Stimulated activated naive CD8-positive, alpha-beta T cell treated with anti-CD3 and anti-CD28 coated beads, Interleukin-15, Interleukin-2, amounts not matched to agents 100 U/mL and 50 U/mL, for 24 hours (primary cell): Measurements from ENCODE around the gene SLC10A6.
"Not testable (repeated sequence)": the region's sequence is repeated elsewhere in the genome, so short reads cannot be mapped to it uniquely, and the experiment has no call there.

Source experiments
- ATAC-seq: fragments of 150-1000 bp; cut with Tn5 transposase; one replicate; pipeline ENCODE4 v1.10.0; 2021
- DNase-seq: peaks from one replicate; pipeline ENCODE4 v3.0.0; 2021

Gene SLC10A6, protein sequence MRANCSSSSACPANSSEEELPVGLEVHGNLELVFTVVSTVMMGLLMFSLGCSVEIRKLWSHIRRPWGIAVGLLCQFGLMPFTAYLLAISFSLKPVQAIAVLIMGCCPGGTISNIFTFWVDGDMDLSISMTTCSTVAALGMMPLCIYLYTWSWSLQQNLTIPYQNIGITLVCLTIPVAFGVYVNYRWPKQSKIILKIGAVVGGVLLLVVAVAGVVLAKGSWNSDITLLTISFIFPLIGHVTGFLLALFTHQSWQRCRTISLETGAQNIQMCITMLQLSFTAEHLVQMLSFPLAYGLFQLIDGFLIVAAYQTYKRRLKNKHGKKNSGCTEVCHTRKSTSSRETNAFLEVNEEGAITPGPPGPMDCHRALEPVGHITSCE

DNA sequence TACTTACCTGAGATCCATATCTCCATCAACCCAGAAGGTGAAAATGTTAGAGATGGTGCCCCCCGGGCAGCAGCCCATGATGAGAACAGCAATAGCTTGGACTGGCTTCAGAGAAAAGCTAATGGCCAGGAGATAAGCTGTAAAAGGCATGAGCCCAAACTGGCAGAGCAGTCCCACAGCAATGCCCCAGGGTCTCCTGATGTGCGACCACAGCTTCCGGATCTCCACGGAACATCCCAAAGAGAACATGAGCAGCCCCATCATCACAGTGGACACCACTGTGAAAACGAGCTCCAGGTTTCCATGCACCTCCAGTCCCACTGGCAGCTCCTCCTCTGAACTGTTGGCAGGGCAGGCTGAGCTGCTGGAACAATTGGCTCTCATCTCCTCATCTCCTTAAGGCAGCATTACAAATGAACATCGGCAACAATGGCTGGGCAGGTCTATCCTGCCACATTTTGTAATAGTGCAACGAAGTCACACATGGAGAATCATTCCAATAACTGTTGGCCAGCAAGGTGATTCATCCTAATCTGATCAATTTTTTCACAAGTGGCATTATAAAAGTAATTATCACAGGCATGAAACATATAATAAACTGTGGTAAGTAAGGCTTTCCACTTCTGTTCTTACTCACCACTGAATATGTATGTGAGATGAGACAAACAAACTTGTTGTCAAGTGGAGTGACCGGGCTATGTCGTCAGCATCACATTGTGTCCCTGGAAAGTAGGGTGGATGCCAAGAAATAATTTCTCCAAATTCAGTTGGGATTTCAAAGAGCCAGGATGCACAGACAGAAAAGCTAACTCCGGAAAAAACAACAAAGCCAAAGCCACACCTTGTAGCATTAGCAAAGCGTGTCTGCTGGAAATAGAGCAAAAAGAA lies at the start of gene SLC10A6:
Gene SLC10A6, minus strand, starts transcription at position 653 of the 888 bp plus-strand sequence. Its CDS starts 269 bp downstream, at position 384.
- ATAC-seq (no peak), DNase-seq (no peak)

DNA sequence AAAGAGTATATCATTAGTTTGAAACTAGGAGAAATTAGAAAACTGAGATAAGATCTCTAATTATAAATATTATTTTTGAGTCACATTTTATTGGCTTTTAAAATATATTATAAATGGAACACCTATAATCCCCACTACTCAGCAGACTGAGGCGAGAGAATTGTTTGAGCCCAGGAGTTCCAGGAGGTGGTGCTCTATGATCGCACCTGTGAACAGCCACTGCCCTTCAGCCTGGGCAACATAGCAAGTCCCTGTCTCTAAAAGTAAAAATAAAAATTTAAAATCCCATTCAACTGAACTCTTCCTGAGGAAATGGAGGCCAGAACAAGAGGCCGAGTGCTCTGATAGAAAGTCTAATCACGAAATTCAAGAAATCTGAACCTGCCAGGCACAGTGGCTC lies 49.4 kb upstream of the SLC10A6 start:
- no peak for ATAC-seq

DNA sequence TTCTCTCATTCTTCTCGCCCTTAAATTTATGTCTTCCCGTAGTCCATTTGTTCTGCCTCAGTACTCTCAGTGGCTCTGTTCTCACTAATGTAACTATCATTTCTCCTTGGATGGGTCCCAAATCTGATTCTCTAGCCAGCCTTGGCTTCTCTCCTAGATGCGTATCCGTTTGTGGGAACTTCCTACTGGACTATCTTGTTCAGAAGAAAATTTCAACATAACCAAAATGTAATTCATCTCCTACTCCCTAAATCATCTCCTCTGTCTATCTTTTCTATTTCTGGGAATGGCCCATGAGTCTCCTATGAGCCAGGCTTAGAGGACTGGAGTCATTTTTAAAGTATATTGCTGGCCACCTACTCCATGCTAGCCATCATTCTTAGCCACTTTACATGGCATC lies 47.4 kb upstream of the SLC10A6 start:
- no peak for ATAC-seq
- no peak for DNase-seq

More for the DNA sequence above, 49.4 kb upstream of the SLC10A6 start:
- DNase-seq, result no peak

DNA sequence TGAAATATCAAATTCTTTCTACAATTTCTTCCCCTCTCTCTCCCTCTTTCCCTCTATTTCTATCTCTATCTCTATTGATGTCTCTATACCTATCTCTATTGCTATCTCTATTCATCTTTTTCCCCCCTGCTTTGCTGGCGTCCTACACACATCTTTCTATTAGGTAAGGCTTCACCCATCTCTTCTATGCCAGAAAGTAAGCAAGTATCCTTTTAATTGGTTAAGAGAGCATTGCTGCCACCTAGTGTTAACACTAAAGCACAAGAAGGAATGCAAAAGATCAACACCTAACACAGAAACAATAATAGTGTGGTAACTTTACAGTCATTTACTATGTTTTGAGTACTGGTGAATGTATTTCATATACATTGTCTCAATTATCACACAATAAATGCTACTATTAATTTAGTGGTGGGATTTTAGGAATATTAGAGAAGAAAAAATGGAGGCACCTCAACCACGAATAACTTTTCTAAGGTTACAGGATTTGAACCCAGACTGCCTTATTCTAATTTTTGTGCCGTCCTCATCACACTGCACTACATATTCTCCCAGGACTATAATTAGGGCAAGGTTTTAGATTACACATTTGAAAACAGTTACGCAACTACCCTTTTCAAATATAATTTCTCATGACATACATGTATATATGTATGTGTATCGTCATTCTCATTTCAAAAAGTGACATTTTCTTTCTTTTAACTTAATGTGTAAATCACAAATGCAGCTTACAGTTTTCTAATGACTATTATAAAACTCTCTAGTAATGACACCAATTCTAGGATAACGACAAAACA lies 46.7 kb upstream of the SLC10A6 start:
- ATAC-seq, result no peak
- DNase-seq, result no peak

DNA sequence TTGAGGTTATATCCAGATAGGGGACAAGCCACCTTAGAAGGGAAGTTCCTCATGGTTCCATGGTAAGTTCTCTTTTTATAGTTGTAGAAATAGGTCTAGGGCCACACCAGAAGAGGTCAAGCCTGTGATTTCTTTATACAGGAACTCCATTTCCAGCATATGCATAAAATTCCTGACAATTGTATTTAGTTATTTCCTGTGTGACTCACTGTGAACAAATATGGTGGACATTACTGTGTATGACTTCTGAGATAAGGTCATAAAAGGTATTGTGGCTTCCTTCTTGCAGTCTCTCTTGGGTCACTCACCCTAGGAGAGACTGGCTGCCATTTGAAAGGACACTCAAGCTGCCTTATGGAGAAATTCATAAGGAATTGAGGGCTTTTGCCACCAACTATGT lies 45.3 kb upstream of the SLC10A6 start:
- ATAC-seq (no peak), DNase-seq (no peak)

DNA sequence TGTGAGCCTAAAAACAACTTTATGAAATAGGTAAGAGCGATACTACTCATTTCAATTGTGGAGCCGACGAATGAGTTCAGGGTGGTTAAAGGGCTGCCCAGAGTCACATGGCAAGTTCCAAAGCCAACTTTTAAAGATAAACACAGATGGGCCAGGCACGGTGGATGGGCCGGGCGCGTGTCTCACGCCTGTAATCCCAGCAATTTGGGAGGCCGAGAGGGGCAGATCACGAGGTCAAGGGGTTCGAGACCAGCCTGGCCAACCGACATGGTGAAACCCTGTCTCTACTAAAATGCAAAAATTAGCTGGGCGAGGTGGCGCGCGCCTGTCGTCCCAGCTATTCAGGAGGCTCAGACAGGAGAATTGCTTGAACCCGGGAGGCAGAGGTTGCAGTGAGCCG lies 44.0 kb upstream of the SLC10A6 start:
- ATAC-seq (no peak), DNase-seq (no peak)

DNA sequence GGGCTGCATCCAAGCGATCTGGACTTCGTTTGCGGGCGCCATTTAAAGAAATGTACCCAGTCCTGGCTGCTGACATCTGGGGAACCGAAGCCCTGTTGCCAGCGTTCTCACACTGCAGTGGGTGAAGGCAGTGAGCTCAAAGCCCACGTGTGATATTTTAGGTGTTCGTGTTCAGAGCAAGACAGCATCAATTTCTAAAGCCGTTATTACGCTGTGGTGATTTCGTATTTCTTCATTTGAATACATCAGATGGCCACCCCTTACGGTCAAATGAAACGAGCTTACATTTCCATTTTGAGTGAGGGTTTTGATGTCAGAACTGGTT lies 43.4 kb upstream of the SLC10A6 start:
- DNase-seq (no peak), ATAC-seq (no peak)

DNA sequence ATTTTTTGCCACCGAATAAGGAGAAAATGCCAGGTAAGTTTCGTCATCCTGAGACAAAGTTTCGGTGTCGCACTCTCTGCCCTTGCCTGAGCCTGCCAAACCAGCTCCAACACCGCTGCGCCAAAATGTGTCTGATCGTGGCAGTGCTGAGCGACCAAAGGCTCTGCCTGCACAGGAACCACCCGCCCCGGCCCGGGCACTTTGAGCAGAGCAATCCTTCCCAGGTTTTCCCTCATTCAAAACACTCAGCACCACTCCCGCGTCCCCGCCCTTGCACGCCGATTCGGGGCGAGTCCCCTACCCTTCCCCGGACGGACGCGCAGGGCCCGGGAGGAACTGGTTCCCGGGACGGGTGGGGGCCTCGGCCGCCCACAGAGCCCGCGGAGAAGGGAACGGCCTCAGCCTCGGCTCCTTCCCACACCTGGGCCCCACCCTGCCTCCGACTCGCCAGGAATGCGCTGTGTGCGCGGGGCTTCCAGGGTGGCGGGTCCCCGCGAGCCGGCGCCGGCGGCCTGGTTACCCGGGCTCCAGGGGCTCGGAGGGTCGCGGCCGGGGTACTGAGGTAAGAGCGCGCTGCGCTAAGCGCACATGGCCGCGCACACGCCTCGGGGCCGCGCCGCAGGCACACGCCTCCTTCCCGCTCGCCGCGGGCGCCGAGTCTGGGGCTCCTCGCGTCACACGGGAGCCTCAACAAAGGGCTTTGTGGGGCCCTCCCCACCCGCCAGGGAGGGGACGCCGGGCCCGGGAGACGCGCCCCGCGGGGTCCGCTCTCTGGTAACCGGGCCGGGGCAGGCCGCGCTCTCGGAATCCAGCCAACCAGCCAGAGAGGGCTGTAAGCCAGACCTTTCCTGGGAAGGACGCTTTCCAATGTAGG lies 42.8 kb upstream of the SLC10A6 start, which contains the start of gene C4orf36:
Gene C4orf36, minus strand, starts transcription at position 661 of the 874 bp plus-strand sequence. CDS start 902 bp downstream, outside the sequence.
- peak; percentile 45 for DNase-seq
- peak; percentile 65 for ATAC-seq

DNA sequence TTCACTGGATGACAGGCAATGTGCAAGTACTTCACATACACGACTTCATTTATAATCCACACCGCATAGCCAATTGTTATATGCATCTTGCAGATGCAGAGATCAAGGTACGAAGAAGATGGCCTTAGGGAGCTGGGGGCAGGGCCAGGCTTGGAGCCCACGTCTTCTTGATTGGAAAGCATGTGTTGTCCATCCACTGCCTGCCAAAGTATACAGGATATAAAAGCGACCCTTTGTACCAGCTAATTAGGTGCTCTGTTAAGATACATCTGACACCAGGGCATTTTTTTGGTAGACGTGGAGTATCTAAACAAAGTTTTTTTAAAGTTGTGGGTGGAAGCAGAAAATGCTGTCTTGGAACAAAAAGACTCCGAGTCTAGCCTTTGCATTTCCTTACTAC lies 41.6 kb upstream of the SLC10A6 start:
- ATAC-seq, result no peak
- DNase-seq, result no peak

DNA sequence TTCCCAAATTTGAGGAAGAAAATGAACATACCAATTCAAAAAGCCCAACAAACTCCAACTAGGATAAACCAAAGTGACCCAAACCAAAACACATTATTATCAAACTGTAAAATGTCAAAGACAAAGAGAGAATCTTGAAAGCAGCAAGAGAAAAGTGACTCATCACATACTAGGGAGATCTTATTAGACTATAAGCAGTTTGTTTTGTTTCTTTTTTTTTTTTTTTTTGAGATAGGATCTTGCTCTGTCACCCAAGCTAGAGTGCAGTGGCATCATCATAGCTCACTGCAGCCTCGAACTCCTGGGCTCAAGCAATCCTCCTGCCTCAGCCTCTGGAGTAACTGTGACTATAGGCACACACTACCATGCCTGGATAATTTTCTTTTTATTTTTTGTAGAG lies 30.5 kb upstream of the SLC10A6 start:
- DNase-seq, result no peak
- no peak for ATAC-seq

DNA sequence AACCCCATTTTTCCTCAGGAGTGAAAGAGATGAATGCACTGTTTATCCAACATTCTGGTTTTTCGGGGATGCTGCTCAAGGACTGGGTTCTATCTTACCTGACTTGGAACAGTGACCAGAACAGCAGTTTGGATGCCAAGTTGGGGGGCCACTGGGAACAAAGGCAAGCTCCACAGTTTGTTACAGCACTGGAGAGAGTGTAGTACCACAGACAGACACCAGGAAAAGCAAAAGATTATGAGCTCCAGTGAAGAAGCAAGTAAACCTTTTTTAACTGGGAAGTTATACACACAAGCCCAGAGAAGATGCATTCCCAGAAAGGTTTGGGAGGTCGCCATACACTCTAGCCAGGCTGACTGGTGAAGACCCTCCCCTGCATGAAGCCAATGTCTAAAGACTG lies 29.5 kb upstream of the SLC10A6 start:
- DNase-seq, result no peak
- no peak for ATAC-seq

DNA sequence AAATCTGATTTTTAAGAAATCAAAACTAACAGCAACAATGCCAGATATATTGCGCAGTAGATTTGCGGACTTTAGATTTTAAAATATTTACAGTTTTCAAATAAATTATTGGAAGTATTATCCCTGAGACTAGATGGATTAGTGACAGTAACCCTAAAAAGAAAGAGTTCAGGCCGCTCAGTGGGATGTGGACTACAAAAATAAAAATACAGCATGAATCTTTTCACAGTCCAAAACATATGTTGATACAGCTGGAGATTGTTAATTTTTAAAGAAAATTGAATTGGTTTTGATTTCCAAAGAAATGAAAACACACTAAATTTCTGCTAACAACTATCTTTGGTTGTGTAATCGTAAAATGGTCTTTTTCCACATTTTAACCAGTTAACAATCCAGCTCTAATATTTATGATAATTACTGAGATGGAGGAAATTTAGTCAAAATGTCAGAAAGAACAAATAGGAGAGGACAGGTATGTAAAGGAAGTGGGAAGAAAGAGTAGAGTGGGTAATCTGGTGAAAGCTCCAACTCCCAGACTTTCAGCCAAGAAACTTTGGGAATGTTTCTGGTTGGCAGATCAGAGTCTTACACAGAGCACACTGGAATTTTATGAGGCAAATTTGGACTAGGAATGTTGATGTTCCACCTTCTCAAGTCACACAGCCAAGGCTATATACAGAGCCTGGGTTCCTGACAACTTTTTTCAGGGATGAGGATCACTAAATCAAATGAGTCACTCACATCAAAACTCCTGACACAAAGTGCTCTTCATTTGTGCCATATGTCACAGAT lies 27.9 kb upstream of the SLC10A6 start:
- DNase-seq, result no peak
- no peak for ATAC-seq

DNA sequence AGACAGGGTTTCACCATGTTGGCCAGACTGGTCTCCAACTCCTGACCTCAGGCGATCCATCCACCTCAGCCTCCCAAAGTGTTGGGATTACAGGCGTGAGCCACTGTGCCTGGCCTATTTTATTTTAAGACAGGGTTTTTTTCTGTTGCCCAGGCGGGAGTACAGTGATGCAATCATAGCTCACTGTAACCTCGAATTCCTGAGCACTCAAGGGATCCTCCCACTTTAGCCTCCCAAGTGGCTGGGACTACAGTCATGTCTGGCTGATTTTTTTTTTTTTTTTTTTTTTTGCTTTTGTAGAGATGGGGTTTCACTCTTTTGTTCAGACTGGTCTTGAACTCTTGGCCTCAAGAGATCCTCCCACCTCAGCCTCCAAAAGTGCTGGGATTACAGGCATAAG lies 26.3 kb upstream of the SLC10A6 start:
- not testable (repeated sequence) for ATAC-seq, DNase-seq

DNA sequence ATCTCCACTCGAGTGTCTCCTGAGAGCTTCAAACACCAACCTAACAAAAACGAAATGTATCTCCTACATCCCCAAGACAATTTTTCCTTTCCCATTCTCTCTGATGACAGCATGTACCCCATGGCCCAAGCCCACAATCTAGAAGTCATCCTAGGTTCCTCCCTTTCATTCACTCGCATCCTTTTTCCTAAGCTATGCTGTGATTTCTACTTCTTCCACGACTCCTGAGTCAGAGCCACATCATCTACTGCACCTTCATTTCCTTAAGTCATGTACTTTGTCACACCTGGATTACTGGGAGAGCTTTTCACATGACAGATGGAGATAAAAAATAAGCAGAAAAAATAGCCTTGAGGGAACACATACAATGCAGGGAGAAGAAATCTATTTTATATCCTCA lies 23.0 kb upstream of the SLC10A6 start:
- DNase-seq (no peak), ATAC-seq (no peak)

DNA sequence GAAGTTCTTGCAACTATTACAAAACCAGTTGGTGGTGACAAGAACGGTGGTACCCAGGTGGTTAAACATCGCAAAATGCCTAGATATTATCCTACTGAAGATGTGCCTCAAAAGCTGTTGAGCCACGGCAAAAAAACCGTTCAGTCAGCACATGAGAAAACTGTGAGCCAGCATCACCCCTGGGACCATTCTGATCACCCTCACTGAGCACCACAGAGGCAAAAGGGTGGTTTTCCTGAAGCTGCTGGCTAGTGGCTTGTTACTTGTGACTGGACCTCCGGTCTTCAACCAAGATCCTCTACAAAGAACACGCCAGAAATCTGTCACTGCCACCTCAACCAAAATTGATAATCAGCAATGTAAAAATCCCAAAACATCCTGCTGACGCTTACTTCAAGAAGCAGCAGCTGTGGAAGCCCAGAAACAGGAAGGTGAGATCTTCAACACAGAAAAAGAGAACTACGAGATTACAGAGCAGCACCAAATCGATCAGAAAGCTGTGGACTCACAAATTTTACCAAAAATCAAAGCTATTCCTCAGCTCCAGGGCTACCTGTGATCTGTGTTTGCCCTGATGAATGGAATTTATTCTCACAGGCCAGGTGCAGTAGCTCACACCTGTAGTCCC lies 21.4 kb upstream of the SLC10A6 start:
- DNase-seq (no peak), ATAC-seq (no peak)

DNA sequence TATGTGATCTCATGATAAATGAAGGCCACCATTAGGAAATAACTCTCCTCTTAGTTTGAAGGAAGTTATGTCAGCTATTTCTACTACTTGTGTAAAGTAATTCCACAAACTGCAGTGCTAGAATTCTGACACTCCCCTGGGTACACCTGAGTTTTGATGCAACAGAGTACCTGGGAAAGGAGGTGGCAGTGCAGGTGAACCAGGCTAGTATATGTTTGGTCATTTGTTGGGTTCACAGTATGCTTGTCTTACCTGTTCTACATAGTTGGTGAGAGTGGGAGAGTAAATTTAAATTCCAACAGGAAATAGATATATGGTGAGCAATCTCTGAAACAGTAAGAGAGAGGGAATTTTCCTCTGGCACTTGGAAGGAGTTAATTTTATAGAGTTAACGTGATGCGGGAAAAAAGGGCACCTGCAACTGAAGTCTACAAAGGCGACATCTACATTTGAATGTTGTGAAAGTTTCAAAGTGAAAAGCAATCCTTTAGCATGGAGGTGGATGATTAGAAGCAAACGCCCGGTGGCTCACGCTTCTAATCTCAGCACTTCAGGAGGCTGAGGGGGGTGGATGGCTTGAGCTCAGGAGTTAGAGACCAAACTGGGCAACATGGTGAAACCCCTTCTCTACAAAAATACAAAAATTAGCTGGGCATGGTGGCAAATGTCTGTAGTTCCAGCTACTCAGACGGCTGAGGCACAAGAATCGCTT lies 8.3 kb upstream of the SLC10A6 start:
- no peak for DNase-seq
- ATAC-seq, result no peak

DNA sequence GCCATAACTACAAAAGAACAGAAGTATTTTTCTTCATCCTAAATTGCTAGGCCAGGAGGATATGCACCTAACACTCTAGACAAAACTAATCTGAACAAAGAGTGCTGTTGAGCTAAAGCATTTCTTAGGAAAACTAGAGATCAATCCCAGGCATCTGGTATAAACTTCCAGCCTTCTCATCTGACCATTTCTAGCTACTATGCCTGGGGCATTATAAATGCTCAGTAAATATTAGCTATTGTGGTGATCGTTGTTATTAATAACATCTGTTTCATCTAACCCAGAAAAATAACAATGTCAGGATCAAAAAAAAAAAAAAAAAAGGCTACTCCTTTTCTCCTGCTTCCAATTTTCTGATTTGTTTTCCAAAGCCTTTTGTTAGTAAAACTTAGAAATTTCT lies 7.7 kb upstream of the SLC10A6 start:
- no peak for ATAC-seq
- no peak for DNase-seq

DNA sequence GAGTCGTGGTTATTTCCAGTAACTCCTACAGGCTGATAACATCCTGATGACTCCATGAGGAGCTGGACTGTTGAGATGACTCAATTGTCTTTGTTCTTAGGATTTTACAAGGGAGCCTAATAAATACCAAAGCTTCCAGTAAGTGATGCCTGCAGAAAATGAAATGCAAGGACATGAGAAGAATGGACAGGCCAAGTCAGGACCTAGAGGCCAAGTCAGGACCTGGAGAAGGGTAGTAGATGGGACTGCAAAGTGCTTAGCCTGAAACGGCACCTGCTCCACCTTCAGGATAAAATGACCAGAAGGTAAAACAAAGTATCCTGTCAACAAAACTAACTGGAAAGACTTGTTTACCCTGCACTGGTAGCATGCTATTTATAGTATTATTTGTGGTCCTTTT lies 6.4 kb upstream of the SLC10A6 start:
- DNase-seq (no peak), ATAC-seq (no peak)

DNA sequence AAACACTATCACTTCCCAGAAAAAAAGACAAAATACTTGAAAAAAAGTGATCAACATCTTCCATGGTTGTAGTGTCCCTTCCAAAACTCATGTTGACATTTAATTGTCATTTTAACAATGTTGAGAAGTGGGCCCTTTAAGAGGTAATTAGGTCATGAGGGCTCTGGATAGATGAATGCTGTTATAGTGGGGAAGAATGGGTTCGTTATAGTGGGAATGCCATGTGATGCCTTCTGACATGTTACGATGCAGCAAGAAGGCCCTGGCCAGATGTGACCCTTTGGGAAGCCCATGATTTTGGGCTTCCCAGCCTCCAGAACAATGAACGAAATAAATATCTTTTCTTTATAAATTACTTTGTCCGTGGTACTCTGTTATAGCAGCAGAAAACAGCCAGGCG lies 4.0 kb upstream of the SLC10A6 start:
- ATAC-seq, result no peak
- DNase-seq, result no peak

DNA sequence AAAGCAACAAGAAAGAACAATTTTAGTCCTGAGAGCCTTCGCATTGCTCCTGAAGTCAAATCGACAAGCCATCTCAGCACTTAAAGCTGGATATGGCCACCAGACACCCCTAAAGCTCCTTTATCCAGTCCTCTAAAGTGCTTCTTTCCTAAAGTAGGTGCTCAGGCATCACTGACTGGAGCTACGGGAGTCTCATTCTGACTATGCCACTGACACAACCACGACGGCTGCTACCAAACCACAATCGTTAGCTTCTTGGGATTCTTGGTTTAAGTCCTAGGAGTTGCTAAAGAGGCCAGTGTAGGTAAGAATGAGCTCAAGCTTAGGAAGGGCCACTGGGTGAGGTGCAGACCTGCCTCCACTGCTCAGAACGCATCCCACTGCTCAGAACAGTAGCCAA lies 1.0 kb downstream of the SLC10A6 start:
- DNase-seq, result no peak
- ATAC-seq, result no peak
